ENCODE data around the gene MRPL52. TPM values are rescaled to one million over a fixed set of nuclear protein-coding genes. Genes with fewer than 3 reads are reported as not detected.

Gene MRPL52
- 28.1 and 71.5 TPM in 2 replicates for total RNA-seq (ENCODE audit: low replicate concordance)

DNA sequence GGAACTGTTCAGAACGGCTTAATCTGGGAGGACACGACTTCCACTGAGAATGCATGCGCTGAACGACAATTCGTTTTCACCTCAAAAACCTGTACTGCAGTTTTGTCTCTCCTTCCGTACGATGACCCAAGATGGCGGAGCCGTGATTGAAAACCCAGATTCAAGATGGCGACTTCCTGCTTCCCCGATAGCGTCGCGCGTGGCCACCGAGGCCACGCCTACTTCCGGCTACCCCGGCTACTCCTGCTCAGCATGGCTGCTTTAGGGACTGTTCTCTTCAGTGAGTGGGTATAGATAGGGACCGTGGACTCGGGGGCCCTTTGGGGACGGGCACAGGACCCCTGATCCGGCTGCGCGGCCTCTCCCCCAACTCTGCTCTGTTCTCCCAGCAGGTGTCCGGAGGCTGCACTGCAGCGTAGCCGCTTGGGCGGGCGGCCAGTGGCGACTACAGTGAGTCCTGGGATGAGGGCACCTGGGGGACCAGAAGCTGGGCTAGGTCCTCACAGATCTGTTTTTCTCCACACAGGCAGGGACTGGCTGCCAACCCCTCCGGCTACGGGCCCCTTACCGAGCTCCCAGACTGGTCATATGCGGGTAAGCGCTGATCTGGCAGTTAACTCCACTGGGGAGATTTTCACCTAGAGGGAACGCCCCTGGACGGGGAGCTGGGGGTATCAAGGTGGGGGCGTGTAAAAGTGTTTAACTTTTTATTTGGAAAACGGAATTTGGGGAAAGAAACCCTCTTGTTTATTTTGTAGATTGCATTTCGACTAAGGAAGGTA is at the start of gene MRPL52:
Gene MRPL52 (plus strand): TSS at position 227 of the 782 bp plus-strand sequence. CDS start 26 bp downstream, at position 253.
- H3K36me3 Mint-ChIP-seq = peaks cover 14% of the 10 kb centered on the region

DNA sequence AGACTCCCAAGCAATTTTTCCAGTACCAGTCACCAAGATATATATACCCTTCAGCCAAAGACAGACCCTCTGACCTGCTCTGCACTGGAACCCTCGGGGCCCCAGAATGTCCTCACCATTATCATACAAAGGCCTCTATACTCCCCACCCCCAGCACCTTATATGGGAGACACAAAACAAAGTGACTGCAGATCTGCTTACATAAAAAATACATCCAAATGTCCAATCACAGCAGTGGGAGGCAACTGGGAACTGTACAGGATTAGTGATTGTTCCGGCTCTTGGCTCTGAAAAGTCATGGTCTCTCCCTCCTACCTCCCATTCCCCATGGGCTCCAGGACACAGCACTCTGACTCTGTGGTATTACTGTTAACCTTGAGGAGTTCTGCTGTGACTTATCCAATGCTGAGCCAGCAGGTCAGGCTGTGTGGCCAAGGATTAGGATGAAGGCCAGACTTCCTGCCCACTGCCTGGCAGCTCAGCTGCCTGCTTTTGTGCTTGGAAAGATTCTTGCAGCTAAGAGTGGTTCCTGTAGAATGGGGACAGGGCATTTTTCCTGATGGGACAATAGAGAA is 49.5 kb upstream of the MRPL52 start:
- no peak overlapping the region for H3K27ac ChIP-seq
- H3K4me3 Mint-ChIP-seq = no peak overlapping the region
- no peak overlapping the region for H2AFZ ChIP-seq (replicated peaks)

More for the DNA sequence above, at the start of gene MRPL52:
- DNase-seq (ENCODE audit: low spot score) = peak; percentile 87
- no peaks in the 10 kb centered on the region for H3K27me3 ChIP-seq
- no peak within 1 kb of the TSS for H3K27ac ChIP-seq
- H3K36me3 ChIP-seq = peaks cover 5% of the 10 kb centered on the region
- H3K4me2 ChIP-seq = peak within 1 kb of the TSS; percentile 86
- Mint-ChIP-seq H3K4me3 (peak within 1 kb of the TSS; percentile 91), H3K4me1 (peaks cover 20% of the 10 kb centered on the region), H3K27me3 (ENCODE audit: insufficient read depth, low read depth) (peaks cover 5% of the 10 kb centered on the region), H3K9me3 (no peaks in the 10 kb centered on the region), H3K27ac (peak within 1 kb of the TSS; percentile 97)
- H3K9ac ChIP-seq = peak within 1 kb of the TSS; percentile 54
- peak within 1 kb of the TSS; percentile 87 for H3K4me3 ChIP-seq
- no peaks in the 10 kb centered on the region for H3K9me3 ChIP-seq (ENCODE audit: low read depth)
- H3F3A ChIP-seq (ENCODE audit: low read depth) = peaks cover 11% of the 10 kb centered on the region
- TF ChIP-seq, protein P1, sequence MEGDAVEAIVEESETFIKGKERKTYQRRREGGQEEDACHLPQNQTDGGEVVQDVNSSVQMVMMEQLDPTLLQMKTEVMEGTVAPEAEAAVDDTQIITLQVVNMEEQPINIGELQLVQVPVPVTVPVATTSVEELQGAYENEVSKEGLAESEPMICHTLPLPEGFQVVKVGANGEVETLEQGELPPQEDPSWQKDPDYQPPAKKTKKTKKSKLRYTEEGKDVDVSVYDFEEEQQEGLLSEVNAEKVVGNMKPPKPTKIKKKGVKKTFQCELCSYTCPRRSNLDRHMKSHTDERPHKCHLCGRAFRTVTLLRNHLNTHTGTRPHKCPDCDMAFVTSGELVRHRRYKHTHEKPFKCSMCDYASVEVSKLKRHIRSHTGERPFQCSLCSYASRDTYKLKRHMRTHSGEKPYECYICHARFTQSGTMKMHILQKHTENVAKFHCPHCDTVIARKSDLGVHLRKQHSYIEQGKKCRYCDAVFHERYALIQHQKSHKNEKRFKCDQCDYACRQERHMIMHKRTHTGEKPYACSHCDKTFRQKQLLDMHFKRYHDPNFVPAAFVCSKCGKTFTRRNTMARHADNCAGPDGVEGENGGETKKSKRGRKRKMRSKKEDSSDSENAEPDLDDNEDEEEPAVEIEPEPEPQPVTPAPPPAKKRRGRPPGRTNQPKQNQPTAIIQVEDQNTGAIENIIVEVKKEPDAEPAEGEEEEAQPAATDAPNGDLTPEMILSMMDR (IDR thresholded peaks at IDR 0.05) = no peak
- TF ChIP-seq EZH2 (IDR thresholded peaks at IDR 0.05) (no peak), EZH2phosphoT487 (IDR thresholded peaks at IDR 0.05) (no peak)
- H3K79me2 ChIP-seq (ENCODE audit: low read depth) = peaks cover 20% of the 10 kb centered on the region
- peaks cover 7% of the 10 kb centered on the region for H3K4me1 ChIP-seq
- no peaks in the 10 kb centered on the region for H4K20me1 ChIP-seq (ENCODE audit: low read depth)
- peak within 1 kb of the TSS; percentile 95 for H2AFZ ChIP-seq (replicated peaks)

DNA sequence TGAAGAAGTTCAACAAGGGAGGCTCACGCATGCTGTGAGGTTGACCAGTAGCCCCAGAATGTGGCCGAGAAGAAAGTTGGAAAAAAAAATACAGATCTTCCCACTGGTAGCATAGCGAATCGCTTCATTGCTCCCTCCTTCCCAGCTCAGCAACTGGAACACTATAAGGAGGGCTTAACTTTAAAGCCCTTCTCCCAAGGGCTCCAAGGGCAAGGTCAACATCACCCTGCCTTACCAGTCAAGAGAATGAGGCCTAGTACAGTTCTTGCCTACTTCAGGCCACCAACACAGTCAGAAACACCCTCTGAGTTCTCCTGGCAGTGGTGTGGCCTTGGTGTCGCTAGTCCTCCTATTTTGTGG is 48.8 kb upstream of the MRPL52 start:
- H2AFZ ChIP-seq (replicated peaks) = no peak overlapping the region
- Mint-ChIP-seq H3K36me3 (no peaks in the 10 kb centered on the region), H3K9me3 (no peaks in the 10 kb centered on the region), H3K27ac (no peak overlapping the region), H3K27me3 (ENCODE audit: insufficient read depth, low read depth) (peaks cover 2% of the 10 kb centered on the region), H3K4me1 (peaks cover 14% of the 10 kb centered on the region), H3K4me3 (no peak overlapping the region)
- H3K27me3 ChIP-seq = no peaks in the 10 kb centered on the region
- H3K9ac ChIP-seq = no peak overlapping the region
- no peak for TF ChIP-seq EZH2phosphoT487 (IDR thresholded peaks at IDR 0.05)
- H3K27ac ChIP-seq = no peak overlapping the region
- H3K79me2 ChIP-seq (ENCODE audit: low read depth) = no peaks in the 10 kb centered on the region
- no peaks in the 10 kb centered on the region for H3F3A ChIP-seq (ENCODE audit: low read depth)
- no peaks in the 10 kb centered on the region for H3K9me3 ChIP-seq (ENCODE audit: low read depth)
- no peak overlapping the region for H3K4me2 ChIP-seq
- H3K36me3 ChIP-seq = no peaks in the 10 kb centered on the region
- no peaks in the 10 kb centered on the region for H4K20me1 ChIP-seq (ENCODE audit: low read depth)
- no peak for DNase-seq (ENCODE audit: low spot score)
- no peaks in the 10 kb centered on the region for H3K4me1 ChIP-seq
- no peak overlapping the region for H3K4me3 ChIP-seq

More for the DNA sequence above, 49.5 kb upstream of the MRPL52 start:
- Histone ChIP-seq H3K36me3 (no peaks in the 10 kb centered on the region), H3K4me1 (no peaks in the 10 kb centered on the region), H3K27me3 (no peaks in the 10 kb centered on the region), H3K9ac (no peak overlapping the region), H3K4me3 (no peak overlapping the region), H3F3A (ENCODE audit: low read depth) (no peaks in the 10 kb centered on the region), H4K20me1 (ENCODE audit: low read depth) (no peaks in the 10 kb centered on the region), H3K4me2 (no peak overlapping the region), H3K79me2 (ENCODE audit: low read depth) (no peaks in the 10 kb centered on the region), H3K9me3 (ENCODE audit: low read depth) (no peaks in the 10 kb centered on the region)
- no peak for TF ChIP-seq EZH2 (IDR thresholded peaks at IDR 0.05)
- TF ChIP-seq, protein P1 (IDR thresholded peaks at IDR 0.05) = no peak
- TF ChIP-seq EZH2phosphoT487 (IDR thresholded peaks at IDR 0.05) = no peak
- Mint-ChIP-seq H3K4me1 (peaks cover 14% of the 10 kb centered on the region), H3K27me3 (ENCODE audit: insufficient read depth, low read depth) (peaks cover 2% of the 10 kb centered on the region), H3K9me3 (no peaks in the 10 kb centered on the region), H3K36me3 (peaks cover 1% of the 10 kb centered on the region), H3K27ac (no peak overlapping the region)
- no peak for DNase-seq (ENCODE audit: low spot score)
